SK-N-MC (cell line): ENCODE data around the gene DGKD.
A peak's percentile ranks its signal among the peaks of the same experiment; 100 is the strongest.
"Not testable (repeated sequence)": the region's sequence is repeated elsewhere in the genome, so short reads cannot be mapped to it uniquely, and the experiment has no call there.

Experiments used
- DNase-seq: peaks from one replicate; pipeline ENCODE4 v3.0.0-alpha.2; 2011; ENCODE audit warnings: low read depth, low spot score
- H3K27ac ChIP-seq: fragments of 200-600 bp; sonication (generic); 2 replicates; pipeline ENCODE4 v1.5.1; 2016; ENCODE audit warnings: mixed run types
- H3K36me3 ChIP-seq: fragments of 200-600 bp; sonication (generic); 2 replicates; pipeline ENCODE4 v1.6.1; 2017; ENCODE audit warnings: antibody characterized with exemption, low read length, mixed read lengths; ENCODE audit not compliant: insufficient read depth
- H3K4me3 ChIP-seq: fragments of 200-600 bp; sonication (generic); 2 replicates; pipeline ENCODE4 v1.5.1; 2016
- H3K9ac ChIP-seq: fragments of 200-600 bp; sonication (generic); 2 replicates; pipeline ENCODE4 v1.8.0; 2017; ENCODE audit warnings: mixed run types, mixed read lengths; ENCODE audit not compliant: insufficient read length
- H3K9me3 ChIP-seq: fragments of 200-600 bp; sonication (generic); 2 replicates; pipeline ENCODE4 v1.6.1; 2017; ENCODE audit warnings: low read depth, mild to moderate bottlenecking, antibody characterized with exemption, low read length, moderate library complexity, mixed read lengths
- EZH2 ChIP-seq: fragments of 200-600 bp; sonication (generic); IDR thresholded peaks from one replicate; pipeline ENCODE4 v1.6.1; 2017; ENCODE audit warnings: antibody characterized with exemption
- FOXP2 ChIP-seq: optimal IDR thresholded peaks from 2 replicates; pipeline ENCODE3; 2011; ENCODE audit warnings: mild to moderate bottlenecking, moderate library complexity; ENCODE audit not compliant: insufficient read depth; ENCODE audit errors: extremely low read length, control extremely low read depth
- POLR2AphosphoS5 ChIP-seq: IDR thresholded peaks from 2 replicates; pipeline ENCODE4 v1.6.1; 2012; ENCODE audit warnings: mild to moderate bottlenecking, low read depth, low read length, borderline replicate concordance

The DGKD gene

GRCh38 chr2:233372855-233373254, 18.6 kb downstream of the DGKD start:
- no peak overlapping the region for H3K4me3 ChIP-seq
- H3K9me3 ChIP-seq = no peaks in the 10 kb centered on the region
- H3K27ac ChIP-seq = no peak overlapping the region
- TF ChIP-seq EZH2 (no peak), POLR2AphosphoS5 (no peak), FOXP2 (no peak)
- no peak for DNase-seq
- no peak overlapping the region for H3K9ac ChIP-seq
- peaks cover 40% of the 10 kb centered on the region for H3K36me3 ChIP-seq

- H3K27ac ChIP-seq = no peak overlapping the region
- H3K4me3 ChIP-seq = no peak overlapping the region
- H3K36me3 ChIP-seq = peaks cover 40% of the 10 kb centered on the region
- no peak for TF ChIP-seq POLR2AphosphoS5
- TF ChIP-seq FOXP2 = no peak
- TF ChIP-seq EZH2 = no peak
- H3K9me3 ChIP-seq = no peaks in the 10 kb centered on the region
- no peak overlapping the region for H3K9ac ChIP-seq
- DNase-seq = no peak
These were observed 19.0 kb downstream of the DGKD start for GRCh38 chr2:233373316-233373715.

GRCh38 chr2:233374776-233375175, 20.5 kb downstream of the DGKD start:
- H3K27ac ChIP-seq, DNase-seq, H3K9ac ChIP-seq, H3K4me3 ChIP-seq, H3K9me3 ChIP-seq: not testable (repeated sequence)
- peaks cover 40% of the 10 kb centered on the region for H3K36me3 ChIP-seq

- Histone ChIP-seq H3K27ac (peak overlapping the region; percentile 55; the same call in 1 of the 2 replicates), H3K9ac (no peak overlapping the region), H3K4me3 (0 out of 2 replicates have a peak overlapping the region, but pooled peaks have one; percentile 5), H3K9me3 (no peaks in the 10 kb centered on the region), H3K36me3 (peaks cover 40% of the 10 kb centered on the region)
- no peak for DNase-seq
- TF ChIP-seq EZH2 (no peak), POLR2AphosphoS5 (no peak), FOXP2 (no peak)
These were observed 21.4 kb downstream of the DGKD start for GRCh38 chr2:233375490-233376314.

- DNase-seq = no peak
- TF ChIP-seq POLR2AphosphoS5 (no peak), FOXP2 (no peak), EZH2 (no peak)
- H3K4me3 ChIP-seq = no peak overlapping the region
- no peak overlapping the region for H3K27ac ChIP-seq
- peaks cover 19% of the 10 kb centered on the region for H3K36me3 ChIP-seq
- no peaks in the 10 kb centered on the region for H3K9me3 ChIP-seq
- no peak overlapping the region for H3K9ac ChIP-seq
These were observed 24.7 kb downstream of the DGKD start for GRCh38 chr2:233379034-233379433.

- H3K9ac ChIP-seq = no peak overlapping the region
- H3K9me3 ChIP-seq = no peaks in the 10 kb centered on the region
- peaks cover 19% of the 10 kb centered on the region for H3K36me3 ChIP-seq
- no peak overlapping the region for H3K27ac ChIP-seq
- DNase-seq = no peak
- H3K4me3 ChIP-seq = no peak overlapping the region
- TF ChIP-seq EZH2 = no peak
- TF ChIP-seq FOXP2 = no peak
These were observed 25.1 kb downstream of the DGKD start for GRCh38 chr2:233379441-233379840.

GRCh38 chr2:233380132-233380895, 26.0 kb downstream of the DGKD start:
- Histone ChIP-seq H3K9ac (no peak overlapping the region), H3K9me3 (no peaks in the 10 kb centered on the region), H3K4me3 (no peak overlapping the region), H3K27ac (no peak overlapping the region), H3K36me3 (peaks cover 19% of the 10 kb centered on the region)
- no peak for TF ChIP-seq FOXP2
- no peak for DNase-seq

- Histone ChIP-seq H3K9ac (no peak overlapping the region), H3K27ac (no peak overlapping the region), H3K36me3 (peaks cover 13% of the 10 kb centered on the region), H3K4me3 (no peak overlapping the region), H3K9me3 (no peaks in the 10 kb centered on the region)
- TF ChIP-seq POLR2AphosphoS5 (no peak), FOXP2 (no peak)
- DNase-seq = no peak
These were observed 26.8 kb downstream of the DGKD start for GRCh38 chr2:233380995-233381637.

- TF ChIP-seq EZH2 = no peak
- no peak for TF ChIP-seq FOXP2
- no peak for TF ChIP-seq POLR2AphosphoS5
- Histone ChIP-seq H3K36me3 (peaks cover 10% of the 10 kb centered on the region), H3K27ac (no peak overlapping the region), H3K9ac (no peak overlapping the region), H3K9me3 (no peaks in the 10 kb centered on the region), H3K4me3 (no peak overlapping the region)
- DNase-seq = no peak
These were observed 27.3 kb downstream of the DGKD start for GRCh38 chr2:233381638-233381995.
